Subcutaneous adipose tissue (tissue), 4 donors: Measurements from ENCODE around the gene SSBP3. TPM values are rescaled to one million over a fixed set of nuclear protein-coding genes. Genes with fewer than 3 reads are reported as not detected.

ENCODE experiments used
- total RNA-seq, 4 donors: library from RNA; depleted of rRNA; stranded (reverse); fragments of >200 nt; gene quantifications; one replicate each; pipeline ENCODE4 v1.1.0, GENCODE V29; 2016
- TF ChIP-seq, protein P1 (sequence below): fragments of 450-650 bp; IDR thresholded peaks from one replicate; pipeline ENCODE4 v1.5.1; 2016; ENCODE audit warnings: low read depth, mild to moderate bottlenecking, control low read depth, antibody characterized with exemption, moderate library complexity

Gene SSBP3
- total RNA-seq, 4 donors from 2014 or later, result 19.7 to 28.1 (median 25.1) TPM

- TF ChIP-seq, protein P1, sequence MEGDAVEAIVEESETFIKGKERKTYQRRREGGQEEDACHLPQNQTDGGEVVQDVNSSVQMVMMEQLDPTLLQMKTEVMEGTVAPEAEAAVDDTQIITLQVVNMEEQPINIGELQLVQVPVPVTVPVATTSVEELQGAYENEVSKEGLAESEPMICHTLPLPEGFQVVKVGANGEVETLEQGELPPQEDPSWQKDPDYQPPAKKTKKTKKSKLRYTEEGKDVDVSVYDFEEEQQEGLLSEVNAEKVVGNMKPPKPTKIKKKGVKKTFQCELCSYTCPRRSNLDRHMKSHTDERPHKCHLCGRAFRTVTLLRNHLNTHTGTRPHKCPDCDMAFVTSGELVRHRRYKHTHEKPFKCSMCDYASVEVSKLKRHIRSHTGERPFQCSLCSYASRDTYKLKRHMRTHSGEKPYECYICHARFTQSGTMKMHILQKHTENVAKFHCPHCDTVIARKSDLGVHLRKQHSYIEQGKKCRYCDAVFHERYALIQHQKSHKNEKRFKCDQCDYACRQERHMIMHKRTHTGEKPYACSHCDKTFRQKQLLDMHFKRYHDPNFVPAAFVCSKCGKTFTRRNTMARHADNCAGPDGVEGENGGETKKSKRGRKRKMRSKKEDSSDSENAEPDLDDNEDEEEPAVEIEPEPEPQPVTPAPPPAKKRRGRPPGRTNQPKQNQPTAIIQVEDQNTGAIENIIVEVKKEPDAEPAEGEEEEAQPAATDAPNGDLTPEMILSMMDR, result no peak
These were observed 3.3 kb downstream of the SSBP3 start for GRCh38 chr1:54402896-54403295.

- TF ChIP-seq, protein P1, result no peak
These were observed 4.4 kb downstream of the SSBP3 start for GRCh38 chr1:54401799-54402198.

DNA sequence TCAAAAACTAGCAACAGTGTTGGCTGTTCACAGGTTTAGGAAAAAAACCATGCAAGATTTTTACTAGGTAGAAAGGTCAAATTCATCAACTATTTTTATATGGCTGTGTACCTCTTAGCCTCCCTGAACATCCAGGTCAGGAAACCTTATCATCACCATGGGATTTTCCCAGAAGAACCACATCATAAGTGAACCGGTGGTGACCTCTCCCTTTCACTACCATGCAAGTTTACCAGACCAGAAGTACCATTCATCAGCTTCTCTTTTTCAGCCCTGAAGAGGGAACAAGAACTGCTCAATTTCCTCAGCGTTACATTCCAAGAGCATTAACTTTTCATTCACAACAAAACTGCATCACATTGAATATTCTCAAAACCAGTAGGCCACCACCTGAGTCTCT, 5.9 kb downstream of the SSBP3 start:
- TF ChIP-seq, protein P1, result no peak

- TF ChIP-seq, protein P1, result no peak
These were observed 6.4 kb downstream of the SSBP3 start for GRCh38 chr1:54399765-54400164.

DNA sequence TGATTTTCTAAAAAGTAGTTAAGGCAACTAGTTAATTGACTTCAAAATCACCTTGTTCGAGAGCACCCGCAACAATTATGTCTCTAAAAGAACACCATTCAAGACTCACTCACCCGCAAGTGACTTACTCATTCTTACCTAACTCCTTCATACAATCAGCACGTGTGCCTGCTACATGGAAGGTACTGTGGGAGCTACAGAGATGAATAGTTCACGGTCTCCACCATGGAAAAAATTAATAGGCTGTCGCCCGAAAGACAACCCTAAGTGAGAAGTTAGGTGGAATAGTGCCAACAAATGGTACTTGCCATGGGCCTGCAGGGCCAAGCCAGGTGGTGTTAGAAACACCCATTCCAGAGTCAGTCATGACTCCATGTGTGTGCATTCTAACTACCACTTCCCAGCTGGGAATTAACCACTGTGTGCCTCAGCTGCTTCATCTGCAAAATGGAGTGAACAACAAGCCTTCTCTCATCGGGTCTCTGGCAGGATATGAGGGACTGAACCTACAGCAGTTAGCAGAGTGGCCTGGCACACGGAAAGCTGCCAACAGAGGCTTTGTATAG, 7.1 kb downstream of the SSBP3 start:
- TF ChIP-seq, protein P1, result no peak

DNA sequence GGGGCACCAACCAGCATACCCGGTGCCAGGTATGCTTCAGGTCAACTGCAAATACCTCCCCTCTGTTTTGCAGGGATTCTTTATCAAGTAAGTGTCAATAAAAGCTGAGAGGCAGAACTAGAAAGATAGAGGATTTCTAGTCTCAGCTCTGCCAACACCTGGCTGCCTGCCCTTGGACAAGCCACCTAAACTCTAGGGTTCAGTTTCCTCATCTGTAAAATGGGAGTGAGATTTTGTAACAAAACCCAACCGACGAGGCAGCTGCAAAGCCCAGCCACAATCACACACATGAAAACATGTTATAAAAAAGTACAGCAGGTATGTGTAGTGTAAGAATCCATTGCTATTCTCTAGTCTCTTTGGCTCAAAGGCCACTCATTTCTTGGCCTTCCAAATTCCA, 8.2 kb downstream of the SSBP3 start:
- TF ChIP-seq, protein P1, result no peak

DNA sequence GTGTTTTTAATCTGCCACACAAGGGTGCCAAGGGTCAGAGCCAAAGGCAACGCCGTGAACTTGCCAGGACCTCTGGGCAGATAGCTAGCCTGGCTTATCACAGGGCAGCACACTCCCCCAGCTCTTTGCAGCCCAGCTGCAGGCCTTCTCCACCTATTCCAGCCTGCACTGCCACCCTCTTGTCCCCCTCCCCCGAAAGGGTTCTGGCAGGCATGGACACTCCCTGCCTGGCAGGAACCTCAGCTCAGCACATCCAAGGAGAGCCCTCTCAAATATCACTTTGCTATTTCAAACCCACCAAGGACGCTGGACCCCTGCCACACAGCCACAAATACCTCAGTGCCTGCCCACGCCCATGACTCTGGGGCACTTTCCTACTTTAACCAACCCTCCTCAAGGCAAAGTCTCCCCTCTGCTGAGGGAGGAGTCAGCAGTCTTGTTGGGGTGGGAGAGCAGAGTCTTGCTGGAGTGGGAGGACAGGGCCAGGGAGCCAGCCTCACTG, 9.1 kb downstream of the SSBP3 start:
- TF ChIP-seq, protein P1, result no peak
